ENCODE data around the gene CLCN7.

The CLCN7 gene

DNA sequence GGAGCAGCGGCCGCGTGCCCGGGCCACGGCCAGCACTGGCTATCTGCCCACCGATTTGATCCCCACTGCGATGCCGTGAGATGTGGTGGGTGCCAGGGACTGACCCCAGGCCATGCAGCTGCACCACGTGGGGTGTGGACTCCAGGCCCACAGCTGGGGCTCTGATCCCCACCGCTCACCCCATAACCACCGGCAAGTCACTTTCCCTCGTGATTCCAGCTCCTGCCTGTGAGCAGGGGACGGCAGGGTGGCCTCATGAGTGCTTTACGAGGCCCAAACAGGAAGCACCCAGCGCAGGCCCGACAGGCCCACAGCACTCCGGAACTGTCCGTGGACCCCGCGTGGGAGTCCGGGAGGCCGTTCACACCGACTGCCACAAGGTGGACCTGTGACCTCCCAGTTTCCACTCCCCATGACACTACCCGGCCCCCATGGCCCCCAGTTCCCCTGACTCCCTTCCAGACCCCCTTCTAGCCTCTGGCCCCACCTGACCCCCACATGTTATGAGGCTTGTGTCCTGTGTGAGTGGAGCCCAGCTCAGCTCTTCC is 13.3 kb upstream of the CLCN7 start:
- no peaks in the 10 kb centered on the region for H3K79me1 ChIP-seq (replicated peaks; ENCODE audit: low read length, poor library complexity, severe bottlenecking)
- H3K18ac ChIP-seq (ENCODE audit: low read depth in 1 of 2, low read length in 2 of 2) = no peak overlapping the region
- no peak for DNase-seq
- H3K27ac ChIP-seq (ENCODE audit: low read length, poor library complexity, severe bottlenecking) = no peak overlapping the region
- no peaks in the 10 kb centered on the region for H3K36me3 ChIP-seq (ENCODE audit: control insufficient read depth in 1 of 2, insufficient read depth in 2 of 2, low read depth in 1 of 2, low read length in 2 of 2)
- H2BK15ac ChIP-seq (ENCODE audit: low read depth, poor library complexity, severe bottlenecking) = no peak overlapping the region
- H2BK5ac ChIP-seq (ENCODE audit: low read depth, low read length, poor library complexity, severe bottlenecking) = no peak overlapping the region
- no peak overlapping the region for H2BK120ac ChIP-seq (ENCODE audit: low read depth, low read length)
- no peak overlapping the region for H3K14ac ChIP-seq (ENCODE audit: low read length in 2 of 2)
- H4K8ac ChIP-seq (ENCODE audit: low read length) = no peak overlapping the region
- no peak overlapping the region for H2AK5ac ChIP-seq (ENCODE audit: low read length, severe bottlenecking)
- 83% methylated on average over 17 of the region's 24 CpGs for WGBS
- no peak overlapping the region for H2AFZ ChIP-seq (ENCODE audit: low read depth, low read length)
- no peak overlapping the region for H3K4ac ChIP-seq (ENCODE audit: low read depth in 1 of 2, low read length in 2 of 2)
- H3K9ac ChIP-seq (ENCODE audit: low read length) = no peak overlapping the region
- H3K4me1 ChIP-seq (ENCODE audit: control insufficient read depth, insufficient read depth, low read depth, low read length) = peaks cover 6% of the 10 kb centered on the region
- H3K23ac ChIP-seq (ENCODE audit: low read length in 2 of 2) = no peak overlapping the region
- no peaks in the 10 kb centered on the region for H3K9me3 ChIP-seq (ENCODE audit: control insufficient read depth, low read length)
- H3K4me2 ChIP-seq (ENCODE audit: low read length, poor library complexity, severe bottlenecking) = no peak overlapping the region
- no peak overlapping the region for H4K91ac ChIP-seq (ENCODE audit: low read length)
- H3K27me3 ChIP-seq (ENCODE audit: control insufficient read depth in 1 of 2, insufficient read depth in 1 of 2, low read length in 2 of 2) = peaks cover 4 to 8% of the 10 kb centered on the region in 2 experiments
- no peak overlapping the region for H3K4me3 ChIP-seq (ENCODE audit: insufficient read depth in 1 of 2, low read depth in 1 of 2, low read length in 2 of 2)
- no peak overlapping the region for H2BK12ac ChIP-seq (ENCODE audit: low read length in 2 of 2)

DNA sequence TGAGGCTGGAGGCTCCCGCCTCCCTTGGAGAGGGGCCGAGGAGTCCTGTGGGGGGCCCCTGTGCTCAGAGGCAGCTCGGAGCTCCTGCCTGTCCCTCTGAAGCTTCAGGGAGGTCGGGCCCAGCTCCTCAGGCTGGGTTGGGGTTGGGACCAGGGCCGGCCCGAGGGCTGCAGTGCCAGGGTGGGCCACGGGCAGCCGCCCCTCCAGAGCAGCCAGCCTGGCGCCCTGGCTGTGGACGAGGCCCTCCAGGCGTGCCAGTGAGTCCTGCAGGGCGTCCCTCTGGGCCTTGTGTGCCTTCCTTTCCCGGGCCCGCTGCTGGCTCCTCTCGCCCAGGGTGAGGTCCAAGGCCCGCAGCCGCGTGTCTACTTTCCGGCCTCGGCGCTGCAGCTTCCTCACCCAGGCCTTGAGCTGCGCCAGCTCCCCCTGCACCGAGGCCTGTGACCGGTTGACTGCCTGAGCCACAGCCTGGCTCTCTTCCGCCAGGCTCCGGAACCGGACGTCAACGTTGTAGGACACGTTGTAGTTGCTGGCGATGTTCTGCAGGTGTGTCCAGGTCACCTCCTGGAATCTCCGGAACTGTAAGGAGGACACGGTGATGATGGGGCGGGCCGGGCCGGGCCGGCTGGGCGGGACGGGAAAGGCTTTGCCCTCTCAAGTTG is 12.7 kb upstream of the CLCN7 start:
- Histone ChIP-seq H3K4ac (ENCODE audit: low read depth in 1 of 2, low read length in 2 of 2) (no peak overlapping the region), H3K27me3 (ENCODE audit: control insufficient read depth in 1 of 2, insufficient read depth in 1 of 2, low read length in 2 of 2) (peaks cover 5 to 9% of the 10 kb centered on the region in 2 experiments), H2BK12ac (ENCODE audit: low read length in 2 of 2) (no peak overlapping the region), H3K4me3 (ENCODE audit: insufficient read depth in 1 of 2, low read depth in 1 of 2, low read length in 2 of 2) (no peak overlapping the region), H3K14ac (ENCODE audit: low read length in 2 of 2) (no peak overlapping the region), H2AFZ (ENCODE audit: low read depth, low read length) (no peak overlapping the region), H3K18ac (ENCODE audit: low read depth in 1 of 2, low read length in 2 of 2) (no peak overlapping the region), H3K27ac (ENCODE audit: low read length, poor library complexity, severe bottlenecking) (no peak overlapping the region), H4K8ac (ENCODE audit: low read length) (no peak overlapping the region), H3K4me2 (ENCODE audit: low read length, poor library complexity, severe bottlenecking) (no peak overlapping the region), H3K4me1 (ENCODE audit: control insufficient read depth, insufficient read depth, low read depth, low read length) (peaks cover under 1% of the 10 kb centered on the region), H2BK5ac (ENCODE audit: low read depth, low read length, poor library complexity, severe bottlenecking) (no peak overlapping the region), H3K9ac (ENCODE audit: low read length) (no peak overlapping the region), H2BK15ac (ENCODE audit: low read depth, poor library complexity, severe bottlenecking) (no peak overlapping the region), H2AK5ac (ENCODE audit: low read length, severe bottlenecking) (no peak overlapping the region), H2BK120ac (ENCODE audit: low read depth, low read length) (no peak overlapping the region), H4K91ac (ENCODE audit: low read length) (no peak overlapping the region), H3K9me3 (ENCODE audit: control insufficient read depth, low read length) (no peaks in the 10 kb centered on the region), H3K79me1 (replicated peaks; ENCODE audit: low read length, poor library complexity, severe bottlenecking) (no peaks in the 10 kb centered on the region), H3K36me3 (ENCODE audit: control insufficient read depth in 1 of 2, insufficient read depth in 2 of 2, low read depth in 1 of 2, low read length in 2 of 2) (no peaks in the 10 kb centered on the region), H3K23ac (ENCODE audit: low read length in 2 of 2) (no peak overlapping the region)
- no peak for DNase-seq
- WGBS = 93% methylated on average over 39 of the region's 39 CpGs

DNA sequence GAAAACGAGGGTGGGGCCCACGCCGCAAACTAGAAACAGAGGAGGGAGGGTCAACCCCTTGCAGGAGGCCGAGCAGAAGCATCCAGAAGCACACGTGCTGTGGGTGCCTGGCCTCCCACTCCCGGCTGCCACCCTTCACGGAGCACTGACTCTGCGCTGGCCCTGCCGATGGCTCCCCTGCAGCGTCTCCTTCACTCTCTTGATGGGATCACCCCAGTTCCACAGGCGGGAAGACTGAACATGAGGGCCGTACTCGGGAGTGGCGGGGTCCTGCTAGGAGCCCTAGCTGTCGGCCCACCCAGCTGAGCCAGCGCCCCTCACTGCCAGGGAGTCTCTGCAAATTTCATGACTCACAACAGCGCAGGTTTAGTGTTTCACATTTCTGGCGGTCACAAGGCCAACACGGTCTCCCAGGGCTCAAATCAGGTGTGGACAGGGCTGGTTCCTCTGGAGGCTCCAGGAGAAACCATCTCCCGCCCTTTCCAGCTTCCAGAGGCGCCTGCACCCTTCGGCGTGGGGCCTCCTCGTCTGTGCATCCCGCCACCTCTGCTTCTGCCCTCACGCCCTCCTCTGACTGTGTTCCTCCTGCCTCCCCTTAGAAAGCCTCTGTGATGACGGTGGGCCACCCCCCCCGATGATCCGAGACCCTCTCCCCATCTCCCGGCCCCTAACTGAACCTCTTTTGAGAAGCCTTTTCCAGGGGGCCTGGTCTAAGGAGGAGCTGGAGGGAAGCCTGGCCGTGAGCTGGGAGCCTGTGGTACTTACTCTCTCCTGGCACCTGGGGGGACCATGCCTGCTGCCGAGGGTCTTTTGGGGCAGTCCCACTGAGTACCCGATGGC is 11.9 kb upstream of the CLCN7 start:
- H4K91ac ChIP-seq (ENCODE audit: low read length) = no peak overlapping the region
- H3K4ac ChIP-seq (ENCODE audit: low read depth in 1 of 2, low read length in 2 of 2) = no peak overlapping the region
- H2BK12ac ChIP-seq (ENCODE audit: low read length in 2 of 2) = no peak overlapping the region
- H3K27ac ChIP-seq (ENCODE audit: low read length, poor library complexity, severe bottlenecking) = no peak overlapping the region
- peaks cover 9 to 13% of the 10 kb centered on the region in 2 experiments for H3K27me3 ChIP-seq (ENCODE audit: control insufficient read depth in 1 of 2, insufficient read depth in 1 of 2, low read length in 2 of 2)
- no peak overlapping the region for H3K4me2 ChIP-seq (ENCODE audit: low read length, poor library complexity, severe bottlenecking)
- no peaks in the 10 kb centered on the region for H3K79me1 ChIP-seq (replicated peaks; ENCODE audit: low read length, poor library complexity, severe bottlenecking)
- no peaks in the 10 kb centered on the region for H3K36me3 ChIP-seq (ENCODE audit: control insufficient read depth in 1 of 2, insufficient read depth in 2 of 2, low read depth in 1 of 2, low read length in 2 of 2)
- peak overlapping the region; percentile 28 for H2BK15ac ChIP-seq (ENCODE audit: low read depth, poor library complexity, severe bottlenecking)
- no peak overlapping the region for H2AFZ ChIP-seq (ENCODE audit: low read depth, low read length)
- peak overlapping the region; percentile 28 for H4K8ac ChIP-seq (ENCODE audit: low read length)
- no peak for DNase-seq
- no peak overlapping the region for H3K14ac ChIP-seq (ENCODE audit: low read length in 2 of 2)
- H3K9me3 ChIP-seq (ENCODE audit: control insufficient read depth, low read length) = no peaks in the 10 kb centered on the region
- H2BK5ac ChIP-seq (ENCODE audit: low read depth, low read length, poor library complexity, severe bottlenecking) = no peak overlapping the region
- H2BK120ac ChIP-seq (ENCODE audit: low read depth, low read length) = no peak overlapping the region
- 86% methylated on average over 32 of the region's 33 CpGs for WGBS
- H3K9ac ChIP-seq (ENCODE audit: low read length) = no peak overlapping the region
- H2AK5ac ChIP-seq (ENCODE audit: low read length, severe bottlenecking) = no peak overlapping the region
- no peaks in the 10 kb centered on the region for H3K4me1 ChIP-seq (ENCODE audit: control insufficient read depth, insufficient read depth, low read depth, low read length)
- H3K4me3 ChIP-seq (ENCODE audit: insufficient read depth in 1 of 2, low read depth in 1 of 2, low read length in 2 of 2) = no peak overlapping the region
- H3K18ac ChIP-seq (ENCODE audit: low read depth in 1 of 2, low read length in 2 of 2) = no peak overlapping the region
- H3K23ac ChIP-seq (ENCODE audit: low read length in 2 of 2) = no peak overlapping the region

DNA sequence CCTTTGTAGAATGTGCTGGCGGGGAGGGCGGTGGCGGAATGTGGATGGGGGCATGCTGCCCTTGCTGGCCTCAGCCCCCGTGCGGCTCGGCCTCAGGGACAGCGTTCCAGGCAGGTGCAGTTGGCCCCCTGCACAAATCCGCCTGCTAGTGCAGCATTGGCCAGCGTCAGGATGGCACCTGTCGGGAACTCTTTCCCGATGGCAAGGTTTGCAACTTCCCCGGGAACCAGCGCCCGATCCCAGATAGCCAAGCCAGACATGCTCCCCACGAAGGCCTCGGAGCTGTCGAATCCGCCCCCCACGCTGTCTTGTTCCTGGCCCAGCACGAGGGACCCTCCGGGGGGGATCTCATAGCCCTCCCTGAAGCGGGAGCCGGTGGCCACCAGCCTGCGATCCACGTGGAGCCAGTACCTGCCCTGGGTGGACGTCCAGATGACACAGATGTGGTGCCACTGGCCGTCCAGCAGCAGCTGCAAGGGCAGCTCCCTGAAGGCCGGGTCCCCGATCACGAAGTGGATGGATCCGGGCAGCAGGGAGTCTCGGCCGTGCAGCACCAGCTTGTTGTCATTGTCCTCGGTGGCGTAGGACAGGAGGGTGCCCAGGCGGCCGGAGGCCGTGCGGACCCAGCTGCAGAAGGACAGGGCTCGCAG is 11.1 kb upstream of the CLCN7 start:
- no peaks in the 10 kb centered on the region for H3K79me1 ChIP-seq (replicated peaks; ENCODE audit: low read length, poor library complexity, severe bottlenecking)
- no peak overlapping the region for H3K4me3 ChIP-seq (ENCODE audit: insufficient read depth in 1 of 2, low read depth in 1 of 2, low read length in 2 of 2)
- H3K9ac ChIP-seq (ENCODE audit: low read length) = no peak overlapping the region
- H2BK120ac ChIP-seq (ENCODE audit: low read depth, low read length) = no peak overlapping the region
- H3K36me3 ChIP-seq (ENCODE audit: control insufficient read depth in 1 of 2, insufficient read depth in 2 of 2, low read depth in 1 of 2, low read length in 2 of 2) = no peaks in the 10 kb centered on the region
- no peak overlapping the region for H3K4me2 ChIP-seq (ENCODE audit: low read length, poor library complexity, severe bottlenecking)
- no peak overlapping the region for H3K14ac ChIP-seq (ENCODE audit: low read length in 2 of 2)
- no peak overlapping the region for H3K27ac ChIP-seq (ENCODE audit: low read length, poor library complexity, severe bottlenecking)
- no peak for DNase-seq
- H2BK5ac ChIP-seq (ENCODE audit: low read depth, low read length, poor library complexity, severe bottlenecking) = no peak overlapping the region
- H3K27me3 ChIP-seq (ENCODE audit: control insufficient read depth in 1 of 2, insufficient read depth in 1 of 2, low read length in 2 of 2) = peaks cover 9 to 13% of the 10 kb centered on the region in 2 experiments
- H3K9me3 ChIP-seq (ENCODE audit: control insufficient read depth, low read length) = peaks cover 2% of the 10 kb centered on the region
- no peak overlapping the region for H2AFZ ChIP-seq (ENCODE audit: low read depth, low read length)
- H2AK5ac ChIP-seq (ENCODE audit: low read length, severe bottlenecking) = no peak overlapping the region
- H3K4me1 ChIP-seq (ENCODE audit: control insufficient read depth, insufficient read depth, low read depth, low read length) = no peaks in the 10 kb centered on the region
- WGBS = 90% methylated on average over 40 of the region's 40 CpGs
- H2BK15ac ChIP-seq (ENCODE audit: low read depth, poor library complexity, severe bottlenecking) = no peak overlapping the region
- H3K23ac ChIP-seq (ENCODE audit: low read length in 2 of 2) = no peak overlapping the region
- no peak overlapping the region for H3K4ac ChIP-seq (ENCODE audit: low read depth in 1 of 2, low read length in 2 of 2)
- no peak overlapping the region for H4K8ac ChIP-seq (ENCODE audit: low read length)
- no peak overlapping the region for H2BK12ac ChIP-seq (ENCODE audit: low read length in 2 of 2)
- no peak overlapping the region for H4K91ac ChIP-seq (ENCODE audit: low read length)
- no peak overlapping the region for H3K18ac ChIP-seq (ENCODE audit: low read depth in 1 of 2, low read length in 2 of 2)
